PC-3 (cell line): ENCODE data around the gene R3HDM2. TPM values are rescaled to one million over a fixed set of nuclear protein-coding genes. Genes with fewer than 3 reads are reported as not detected.

Experiments
- ATAC-seq: fragments of 200-7000 bp; cut with Tn5 transposase; 2 replicates; pipeline ENCODE4 v1.9.1; 2020; ENCODE audit warnings: mild to moderate bottlenecking, moderate library complexity
- BruUV-seq: library from RNA; stranded (reverse); fragments of 400-500 nt; replicated peaks from 2 replicates; lab custom pipeline; 2021; lab: Mats Ljungman, UMichigan
- CTCF ChIA-PET: fragments of 300-600 bp; sonication (Branson Sonifier 250); formaldehyde crosslinking; loops from one replicate; lab custom pipeline; 2022; ENCODE audit warnings: antibody characterized with exemption; lab: Charles Lee
- POLR2A ChIA-PET: fragments of 300-600 bp; sonication (Branson Sonifier 250); formaldehyde crosslinking; loops from one replicate; lab custom pipeline; 2022; ENCODE audit warnings: antibody characterized with exemption; ENCODE audit not compliant: unreplicated experiment; lab: Charles Lee
- DNase-seq: peaks from one replicate; pipeline ENCODE4 v3.0.0-alpha.2; 2015
- H2AFZ ChIP-seq: fragments of 300-600 bp; sonication (generic); 2 replicates; pipeline ENCODE4 v1.6.0; 2016; ENCODE audit warnings: antibody characterized with exemption, low read length
- H3F3A ChIP-seq: fragments of 300-600 bp; sonication (generic); one replicate; pipeline ENCODE4 v1.6.0; 2017; ENCODE audit warnings: antibody characterized with exemption, low read length, control low read depth, mild to moderate bottlenecking; ENCODE audit not compliant: unreplicated experiment
- H3K27ac ChIP-seq: fragments of 300-600 bp; sonication (generic); 2 replicates; pipeline ENCODE4 v1.5.1; 2016; ENCODE audit warnings: mild to moderate bottlenecking, low read length
- H3K27me3 ChIP-seq: fragments of 300-600 bp; sonication (generic); 2 replicates; pipeline ENCODE4 v1.6.1; 2016; ENCODE audit warnings: low read length, mixed read lengths
- H3K36me3 ChIP-seq: fragments of 300-600 bp; sonication (generic); 2 replicates; pipeline ENCODE4 v1.6.1; 2016; ENCODE audit warnings: low read depth, mixed run types, low read length, mixed read lengths
- H3K4me1 ChIP-seq: fragments of 300-600 bp; sonication (generic); 2 replicates; pipeline ENCODE4 v1.5.1; 2016; ENCODE audit warnings: low read length; ENCODE audit not compliant: insufficient read depth
- H3K4me2 ChIP-seq: fragments of 300-600 bp; sonication (generic); 2 replicates; pipeline ENCODE4 v1.6.0; 2016; ENCODE audit warnings: low read length
- H3K4me3 ChIP-seq: fragments of 300-600 bp; sonication (generic); 2 replicates; pipeline ENCODE4 v1.5.1; 2016; ENCODE audit warnings: mild to moderate bottlenecking, low read length, mixed read lengths
- H3K79me2 ChIP-seq: fragments of 300-600 bp; sonication (generic); 2 replicates; pipeline ENCODE4 v1.6.1; 2017; ENCODE audit warnings: low read length, mixed read lengths
- H3K9ac ChIP-seq: fragments of 300-600 bp; sonication (generic); 2 replicates; pipeline ENCODE4 v1.6.0; 2016; ENCODE audit warnings: mild to moderate bottlenecking, low read length
- H3K9me2 ChIP-seq: fragments of 300-600 bp; sonication (generic); replicated peaks from 2 replicates; pipeline ENCODE4 v1.6.1; 2016; ENCODE audit warnings: mixed run types, low read length, mixed read lengths
- H3K9me3 ChIP-seq: fragments of 300-600 bp; sonication (generic); 2 replicates; pipeline ENCODE4 v1.6.1; 2016; ENCODE audit warnings: low read length, mixed read lengths
- H4K20me1 ChIP-seq: fragments of 300-600 bp; sonication (generic); 2 replicates; pipeline ENCODE4 v1.6.1; 2016; ENCODE audit warnings: low read length, mixed read lengths
- EZH2 ChIP-seq: fragments of 300-600 bp; sonication (generic); IDR thresholded peaks from one replicate; pipeline ENCODE4 v1.6.1; 2017; ENCODE audit warnings: antibody characterized with exemption, mild to moderate bottlenecking, low read length; ENCODE audit not compliant: unreplicated experiment
- EZH2phosphoT487 ChIP-seq: fragments of 300-600 bp; sonication (generic); IDR thresholded peaks from 2 replicates; pipeline ENCODE4 v1.6.1; 2018; ENCODE audit warnings: mild to moderate bottlenecking, antibody characterized with exemption, low read length, borderline replicate concordance
- intact Hi-C: fragments of 100-400 bp; cut with micrococcal nuclease; formaldehyde crosslinking; loops from 2 replicates; pipeline ENCODE4 v1.9.0; 2023
- total RNA-seq: library from RNA; depleted of rRNA; stranded (reverse); fragments of >200 nt; gene quantifications from 2 replicates; pipeline ENCODE4 v1.2.3, GENCODE V29; 2014
- TF ChIP-seq, protein P1 (sequence below): fragments of 300-600 bp; sonication (generic); conservative IDR thresholded peaks from 2 replicates; pipeline ENCODE4 v1.5.1; 2017; ENCODE audit warnings: antibody characterized with exemption, low read depth, mild to moderate bottlenecking, low read length

The R3HDM2 gene
- total RNA-seq, 1 experiment from 2014 or later: 14.0 TPM

DNA sequence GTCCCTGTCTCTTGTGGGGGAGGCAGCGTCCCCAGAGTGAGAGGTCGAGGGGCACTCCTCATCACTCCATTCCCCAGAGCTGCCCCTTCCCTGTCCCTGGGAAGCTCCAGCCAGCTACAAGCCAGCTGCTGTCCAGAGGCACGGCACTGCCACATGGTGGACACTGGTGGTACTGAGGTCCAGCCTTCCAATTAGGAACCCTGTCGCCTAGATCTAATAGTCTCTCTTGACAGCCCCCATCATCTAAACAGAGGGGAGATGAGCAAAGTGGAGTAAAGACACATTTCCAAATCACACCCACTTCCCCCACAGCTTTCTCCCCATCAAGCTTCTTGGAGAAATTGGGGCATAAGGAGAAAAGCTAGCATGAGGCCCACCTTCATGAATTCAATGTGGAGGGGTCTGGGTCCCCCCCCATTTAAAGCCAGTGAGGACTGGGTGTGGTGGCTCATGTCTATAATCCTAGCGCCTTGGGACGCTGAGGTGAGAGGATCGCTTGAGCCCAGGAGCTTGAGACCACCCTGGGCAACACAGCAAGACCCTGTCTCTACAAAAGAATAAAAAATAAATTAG lies 22.2 kb upstream of the R3HDM2 start:
- intact Hi-C loops: loop anchor here (1.0 kb wide), 2 partner anchors 146 to 190 kb away; no protein-coding TSS in a partner anchor
- ChIA-PET POLR2A (no interaction called here), CTCF (interaction anchor here (0.5 to 2.7 kb wide), 10 partner anchors 23 to 239 kb away, joined by 4 to 75 read pairs (median 4); no protein-coding TSS in a partner anchor)
- no peaks in the 10 kb centered on the region for H3F3A ChIP-seq
- no TSS peak for BruUV-seq
- ATAC-seq (peak; percentile 73), DNase-seq (peak; percentile 86)
- peaks cover 18% of the 10 kb centered on the region for H3K4me1 ChIP-seq
- H3K4me2 ChIP-seq: peak overlapping the region; percentile 55; the same call in 1 of the 2 replicates
- no peaks in the 10 kb centered on the region for H3K9me2 ChIP-seq
- no peaks in the 10 kb centered on the region for H3K36me3 ChIP-seq
- no peaks in the 10 kb centered on the region for H4K20me1 ChIP-seq
- H3K27me3 ChIP-seq: no peaks in the 10 kb centered on the region
- no peak overlapping the region for H3K4me3 ChIP-seq
- H3K9me3 ChIP-seq: no peaks in the 10 kb centered on the region
- peak overlapping the region; percentile 37 for H2AFZ ChIP-seq
- no peaks in the 10 kb centered on the region for H3K79me2 ChIP-seq
- peak overlapping the region; percentile 64 for H3K27ac ChIP-seq
- TF ChIP-seq, protein P1, sequence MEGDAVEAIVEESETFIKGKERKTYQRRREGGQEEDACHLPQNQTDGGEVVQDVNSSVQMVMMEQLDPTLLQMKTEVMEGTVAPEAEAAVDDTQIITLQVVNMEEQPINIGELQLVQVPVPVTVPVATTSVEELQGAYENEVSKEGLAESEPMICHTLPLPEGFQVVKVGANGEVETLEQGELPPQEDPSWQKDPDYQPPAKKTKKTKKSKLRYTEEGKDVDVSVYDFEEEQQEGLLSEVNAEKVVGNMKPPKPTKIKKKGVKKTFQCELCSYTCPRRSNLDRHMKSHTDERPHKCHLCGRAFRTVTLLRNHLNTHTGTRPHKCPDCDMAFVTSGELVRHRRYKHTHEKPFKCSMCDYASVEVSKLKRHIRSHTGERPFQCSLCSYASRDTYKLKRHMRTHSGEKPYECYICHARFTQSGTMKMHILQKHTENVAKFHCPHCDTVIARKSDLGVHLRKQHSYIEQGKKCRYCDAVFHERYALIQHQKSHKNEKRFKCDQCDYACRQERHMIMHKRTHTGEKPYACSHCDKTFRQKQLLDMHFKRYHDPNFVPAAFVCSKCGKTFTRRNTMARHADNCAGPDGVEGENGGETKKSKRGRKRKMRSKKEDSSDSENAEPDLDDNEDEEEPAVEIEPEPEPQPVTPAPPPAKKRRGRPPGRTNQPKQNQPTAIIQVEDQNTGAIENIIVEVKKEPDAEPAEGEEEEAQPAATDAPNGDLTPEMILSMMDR: peak; percentile 94
- TF ChIP-seq EZH2phosphoT487 (no peak), EZH2 (no peak)
- peak overlapping the region; percentile 53 for H3K9ac ChIP-seq

DNA sequence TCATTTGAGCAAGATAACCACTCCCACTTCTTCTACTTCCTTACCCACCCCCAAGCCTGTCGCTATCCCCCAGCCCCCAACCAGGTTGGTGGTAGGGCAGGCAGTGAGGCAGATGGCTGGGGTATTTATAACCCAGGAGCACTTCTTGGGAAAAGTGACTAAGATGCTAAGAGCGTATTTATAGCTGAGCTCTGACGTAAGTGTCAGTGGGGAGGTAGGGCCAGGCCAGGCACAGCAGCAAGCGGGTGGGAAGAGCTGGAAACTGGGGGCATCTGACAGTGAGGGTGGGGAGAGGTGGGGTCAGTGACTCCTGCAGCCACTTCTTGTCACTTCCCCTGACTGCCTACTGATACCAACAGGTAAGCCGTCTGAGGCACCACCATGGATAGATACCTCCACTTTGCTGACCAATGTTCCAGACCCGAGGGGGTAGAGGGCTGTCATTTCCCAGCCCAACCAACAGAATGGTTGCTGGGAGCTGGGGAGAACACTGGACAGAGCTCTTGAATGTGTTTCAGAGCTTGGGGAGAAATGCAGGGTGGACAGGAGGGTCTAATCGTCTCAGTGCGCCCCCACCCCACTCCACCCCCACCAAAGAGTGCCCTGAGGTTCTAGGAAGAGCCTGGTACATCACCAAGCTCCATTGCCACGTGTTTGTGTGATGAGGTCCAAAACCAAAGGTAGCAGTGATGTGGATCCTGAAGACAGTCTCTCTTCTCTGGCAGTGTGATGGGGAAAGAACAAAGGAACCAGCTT lies 21.5 kb upstream of the R3HDM2 start:
- peak; percentile 64 for DNase-seq
- intact Hi-C loops: no loop called here
- no peaks in the 10 kb centered on the region for H3K79me2 ChIP-seq
- H3K4me2 ChIP-seq: peak overlapping the region; percentile 55
- H3K27me3 ChIP-seq: no peaks in the 10 kb centered on the region
- peak overlapping the region; percentile 64 for H3K27ac ChIP-seq
- peaks cover 18% of the 10 kb centered on the region for H3K4me1 ChIP-seq
- no peaks in the 10 kb centered on the region for H3K36me3 ChIP-seq
- no TSS peak for BruUV-seq
- ChIA-PET CTCF (interaction anchor here (0.6 to 2.7 kb wide), 9 partner anchors 34 to 239 kb away, joined by 3 to 75 read pairs (median 4); no protein-coding TSS in a partner anchor), POLR2A (interaction anchor here (0.6 kb wide), 1 partner anchor 23 kb away, joined by 3 read pairs; no protein-coding TSS in a partner anchor)
- H4K20me1 ChIP-seq: no peaks in the 10 kb centered on the region
- H3K9ac ChIP-seq: peak overlapping the region; percentile 53
- H3K4me3 ChIP-seq: no peak overlapping the region
- H2AFZ ChIP-seq: peak overlapping the region; percentile 37
- no peaks in the 10 kb centered on the region for H3F3A ChIP-seq
- H3K9me3 ChIP-seq: no peaks in the 10 kb centered on the region
- H3K9me2 ChIP-seq: no peaks in the 10 kb centered on the region
- ATAC-seq: peak; percentile 59
- TF ChIP-seq, protein P1: no peak
- TF ChIP-seq EZH2phosphoT487: no peak
- no peak for TF ChIP-seq EZH2
